Spleen (tissue), 7 donors: ENCODE results near the gene PRKRIP1.
"Not testable (repeated sequence)": the region's sequence is repeated elsewhere in the genome, so short reads cannot be mapped to it uniquely, and the experiment has no call there.

ENCODE experiments used
- POLR2A ChIP-seq, 3 donors: fragments of 450-650 bp; IDR thresholded peaks; one replicate each; pipeline ENCODE4 v1.5.1; 2017; ENCODE audit warnings: antibody characterized with exemption in 3 of 3, mild to moderate bottlenecking in 1 of 3
- POLR2AphosphoS5 ChIP-seq, 3 donors: sonication (generic); formaldehyde crosslinking; IDR thresholded peaks; one replicate each; pipeline ENCODE4 v1.5.1; 2017; ENCODE audit warnings: antibody characterized with exemption in 3 of 3
- TF ChIP-seq, protein P1 (sequence below), 11 experiments: fragments of 200-600 bp in 7 of 11; fragments of 450-650 bp in 4 of 11; sonication (generic) in 4 of 11; IDR thresholded peaks in 8 of 11; conservative IDR thresholded peaks in 3 of 11; 1 replicate in 7 of 11; 2 replicates in 4 of 11; pipeline versions ENCODE4 v1.4.0 to v1.8.0; 2016 to 2021; ENCODE audit warnings: antibody characterized with exemption in 11 of 11, inconsistent platforms in 4 of 11, mild to moderate bottlenecking in 1 of 11
- donor health status: DM: no; HTN: no; CAD: no; lungs with moderate emphysema.
- donor health status: DM: no; HTN: no; CAD: no.
- donor health status: DM: no; HTN: no; CAD: no.

DNA sequence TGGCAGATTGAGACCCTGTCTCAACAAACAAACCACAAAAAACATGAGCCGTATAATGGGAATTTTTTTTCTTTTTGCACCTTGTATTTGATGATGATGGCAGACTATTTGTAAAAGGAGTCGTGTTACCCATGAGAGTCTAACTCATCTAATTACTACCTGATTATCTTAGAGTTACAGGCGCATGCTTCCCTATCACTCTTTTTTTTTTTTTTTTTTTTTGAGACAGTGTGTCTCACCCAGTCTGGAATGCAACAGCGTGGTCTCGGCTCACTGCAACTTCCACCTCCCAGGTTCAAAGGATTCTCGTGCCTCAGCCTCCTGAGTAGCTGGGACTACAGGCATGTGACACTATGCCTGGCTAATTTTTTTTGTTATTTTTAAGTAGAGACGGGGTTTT lies 30.8 kb upstream of the PRKRIP1 start:
- TF ChIP-seq, protein P1, sequence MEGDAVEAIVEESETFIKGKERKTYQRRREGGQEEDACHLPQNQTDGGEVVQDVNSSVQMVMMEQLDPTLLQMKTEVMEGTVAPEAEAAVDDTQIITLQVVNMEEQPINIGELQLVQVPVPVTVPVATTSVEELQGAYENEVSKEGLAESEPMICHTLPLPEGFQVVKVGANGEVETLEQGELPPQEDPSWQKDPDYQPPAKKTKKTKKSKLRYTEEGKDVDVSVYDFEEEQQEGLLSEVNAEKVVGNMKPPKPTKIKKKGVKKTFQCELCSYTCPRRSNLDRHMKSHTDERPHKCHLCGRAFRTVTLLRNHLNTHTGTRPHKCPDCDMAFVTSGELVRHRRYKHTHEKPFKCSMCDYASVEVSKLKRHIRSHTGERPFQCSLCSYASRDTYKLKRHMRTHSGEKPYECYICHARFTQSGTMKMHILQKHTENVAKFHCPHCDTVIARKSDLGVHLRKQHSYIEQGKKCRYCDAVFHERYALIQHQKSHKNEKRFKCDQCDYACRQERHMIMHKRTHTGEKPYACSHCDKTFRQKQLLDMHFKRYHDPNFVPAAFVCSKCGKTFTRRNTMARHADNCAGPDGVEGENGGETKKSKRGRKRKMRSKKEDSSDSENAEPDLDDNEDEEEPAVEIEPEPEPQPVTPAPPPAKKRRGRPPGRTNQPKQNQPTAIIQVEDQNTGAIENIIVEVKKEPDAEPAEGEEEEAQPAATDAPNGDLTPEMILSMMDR (IDR thresholded peaks at IDR 0.05 in 8 of 11, conservative IDR thresholded peaks at IDR 0.05 in 3 of 11), result not testable (repeated sequence)
- not testable (repeated sequence) for TF ChIP-seq POLR2AphosphoS5, POLR2A (IDR thresholded peaks at IDR 0.05)
